K562 (cell line): ENCODE data around the gene MYL3. TPM values are rescaled to one million over a fixed set of nuclear protein-coding genes. Genes with fewer than 3 reads are reported as not detected.
"Not testable (repeated sequence)": the region's sequence is repeated elsewhere in the genome, so short reads cannot be mapped to it uniquely, and the experiment has no call there.

Experiments
- ATAC-seq: fragments of 200-7000 bp; cut with Tn5 transposase; 3 replicates; pipeline ENCODE4 v1.9.1; 2020; ENCODE audit warnings: moderate library complexity
- BruUV-seq: library from RNA; stranded (reverse); fragments of 400-500 nt; replicated peaks from 2 replicates; lab custom pipeline; 2021; lab: Mats Ljungman, UMichigan
- CTCF ChIA-PET: fragments of 300-600 bp; formaldehyde crosslinking; extraction: SDS; loops from one replicate; lab custom pipeline; 2021; ENCODE audit warnings: low intra/inter-chr PET ratio; lab: Yijun Ruan, JAX
- POLR2A ChIA-PET: fragments of 300-600, 350-650 bp; sonication (Branson Sonifier 250); formaldehyde crosslinking; extraction: SDS; loops from one replicate; lab custom pipeline; 2021; ENCODE audit warnings: antibody characterized with exemption, inconsistent platforms; lab: Yijun Ruan, JAX
- DNase-seq, 4 experiments: peaks; one replicate each; pipeline versions ENCODE4 v3.0.0 to v3.0.0-alpha.2; 2011 to 2018; ENCODE audit warnings: low spot score in 3 of 4, mixed read lengths in 3 of 4; ENCODE audit errors: extremely low read depth in 1 of 4
- FAIRE-seq: peaks from 2 replicates; lab custom pipeline; 2011; peaks lifted over from hg19 to GRCh38; lab: Jason Lieb, UNC
- H2AFZ ChIP-seq: 2 replicates; pipeline ENCODE4 v1.6.0; 2011; ENCODE audit warnings: low read depth, low read length, control low read depth, inconsistent platforms
- H3K27ac ChIP-seq: fragments of 200-600 bp; 3 replicates; pipeline ENCODE4 v1.8.0; 2011; ENCODE audit warnings: low read depth, mild to moderate bottlenecking, control low read depth, inconsistent platforms, low read length, moderate library complexity, mixed read lengths; ENCODE audit errors: extremely low read depth
- H3K27me3 ChIP-seq, 2 experiments: fragments of 300-600 bp in 1 of 2; 2 replicates in 1 of 2; 3 replicates in 1 of 2; pipeline versions ENCODE4 v1.6.0 to v1.8.0; 2011; ENCODE audit warnings: inconsistent platforms in 2 of 2, low read length in 2 of 2, mild to moderate bottlenecking in 1 of 2, mixed read lengths in 1 of 2, moderate library complexity in 1 of 2; ENCODE audit not compliant: control insufficient read depth in 2 of 2, insufficient read depth in 2 of 2
- H3K36me3 ChIP-seq: fragments of 300-600 bp; 3 replicates; pipeline ENCODE4 v1.8.0; 2011; ENCODE audit warnings: mild to moderate bottlenecking, low read length, inconsistent platforms; ENCODE audit not compliant: control insufficient read depth, insufficient read depth
- H3K4me1 ChIP-seq, 2 experiments: fragments of 200-600 bp in 1 of 2; replicated peaks in 1 of 2; 2 replicates in 1 of 2; 3 replicates in 1 of 2; pipeline versions ENCODE4 v1.5.1 to v1.8.0; 2011; ENCODE audit warnings: inconsistent platforms in 2 of 2, low read length in 2 of 2, mild to moderate bottlenecking in 1 of 2, mixed read lengths in 1 of 2, moderate library complexity in 1 of 2; ENCODE audit not compliant: control insufficient read depth in 2 of 2, insufficient read depth in 2 of 2
- H3K4me2 ChIP-seq: 2 replicates; pipeline ENCODE4 v1.6.1; 2011; ENCODE audit warnings: low read length, control low read depth, inconsistent platforms, mixed read lengths; ENCODE audit not compliant: insufficient read depth
- H3K4me3 ChIP-seq: fragments of 200-600 bp; sonication (generic), shearing (Covaris generic); 2 replicates; pipeline ENCODE4 v1.5.1; 2016; ENCODE audit warnings: control low read depth, inconsistent platforms
- H3K79me2 ChIP-seq: fragments of 200-600 bp; 3 replicates; pipeline ENCODE4 v1.8.0; 2011; ENCODE audit warnings: low read length, inconsistent platforms; ENCODE audit not compliant: control insufficient read depth, insufficient read depth
- H3K9ac ChIP-seq, 2 experiments: 2 replicates each; pipeline versions ENCODE4 v1.6.0 to v1.6.1; 2011; ENCODE audit warnings: low read depth in 2 of 2, low read length in 2 of 2, control low read depth in 1 of 2, inconsistent platforms in 1 of 2, mild to moderate bottlenecking in 1 of 2, mixed read lengths in 1 of 2; ENCODE audit not compliant: insufficient read depth in 1 of 2
- H3K9me1 ChIP-seq: one replicate; pipeline ENCODE4 v1.6.0; 2011; ENCODE audit warnings: inconsistent platforms, mild to moderate bottlenecking, low read length, moderate library complexity; ENCODE audit not compliant: control insufficient read depth, insufficient read depth
- H3K9me3 ChIP-seq: replicated peaks from 2 replicates; pipeline ENCODE4 v1.5.1; 2011; ENCODE audit warnings: low read depth, low read length, inconsistent platforms; ENCODE audit not compliant: control insufficient read depth, insufficient read depth
- H4K20me1 ChIP-seq: replicated peaks from 2 replicates; pipeline ENCODE4 v1.6.1; 2011; ENCODE audit warnings: low read length, inconsistent platforms, mixed read lengths; ENCODE audit not compliant: control insufficient read depth, insufficient read depth
- MAFG ChIP-seq: fragments of 450-650 bp; conservative IDR thresholded peaks from 2 replicates; pipeline ENCODE4 v1.6.1; 2016; ENCODE audit warnings: missing genetic modification characterization, missing compliant biosample characterization
- WGBS: fragments of 100-300 bp; shearing (Covaris generic); methylation state at CpG from one replicate; pipeline ENCODE4 v1.1.6; 2016; ENCODE audit warnings: low coverage, mixed read lengths; ENCODE audit not compliant: insufficient coverage; ENCODE audit errors: missing lambda C conversion rate; 5-methylcytosine and 5-hydroxymethylcytosine counted together
- in situ Hi-C: fragments of 300-500 bp; cut with MboI; formaldehyde crosslinking; loops from 4 replicates; pipeline ENCODE4 v1.15.0; 2018; ENCODE audit warnings: inconsistent platforms, mixed read lengths
- intact Hi-C: fragments of 100-400 bp; cut with micrococcal nuclease; formaldehyde crosslinking; loops from 2 replicates; pipeline ENCODE4 v1.14.2; 2022
- polyA plus RNA-seq, 8 experiments: library from polyadenylated mRNA; depleted of rRNA in 4 of 8; stranded (reverse) in 5 of 8; unstranded in 3 of 8; fragments of >200 nt; fragmentation: Nextera tagmentation in 2 of 8; fragmentation: Illumina TruSeq in 1 of 8; extraction: Ambion mirVana in 2 of 8; extraction: Trizol in 1 of 8; gene quantifications; 2 replicates each; pipeline versions ENCODE4 v1.2.1 to v1.2.3, GENCODE V29; 2011 to 2014; ENCODE audit warnings: inconsistent platforms in 1 of 8, missing spikeins in 1 of 8
- total RNA-seq, 7 experiments: library from RNA; depleted of rRNA in 6 of 7; stranded (reverse); fragments of >200 nt in 6 of 7; fragmentation: Illumina TruSeq in 2 of 7; extraction: Trizol in 2 of 7; gene quantifications; 2 replicates each; pipeline versions ENCODE4 v1.2.1 to v1.2.3, GENCODE V29; 2011 to 2021; ENCODE audit warnings: low replicate concordance in 1 of 7

MYL3 gene
- total and polyA plus RNA-seq, 9 of the 15 experiments (the other 6 are each of a cell fraction or from before 2014, with no cell fraction given), result 0.14 to 0.45 TPM; not detected in 7

- H4K20me1 ChIP-seq, in situ Hi-C loops, ATAC-seq: not testable (repeated sequence)
Observed at GRCh38 chr3:46808766-46809165, 54.5 kb downstream of the MYL3 start.

More at GRCh38 chr3:46808766-46809165, 54.5 kb downstream of the MYL3 start:
- DNase-seq, CTCF ChIA-PET, H3K79me2 ChIP-seq, H3K27ac ChIP-seq, H2AFZ ChIP-seq, BruUV-seq, intact Hi-C loops, H3K4me2 ChIP-seq, POLR2A ChIA-PET, H3K9me3 ChIP-seq, FAIRE-seq, H3K4me3 ChIP-seq, H3K9ac ChIP-seq, H3K36me3 ChIP-seq, H3K9me1 ChIP-seq: not testable (repeated sequence)
- peak; percentile 58 for TF ChIP-seq MAFG (tag)
- H3K27me3 ChIP-seq, result peaks cover 7 to 22% of the 10 kb centered on the region in 2 experiments; a peak in 3 of 5 replicates
- peaks cover 6 to 16% of the 10 kb centered on the region in 2 experiments; a peak in 3 of 5 replicates for H3K4me1 ChIP-seq
- WGBS, result 1% methylated on average over 6 of the region's 6 CpGs

Other genes starting within 250 kb of the MYL3 start
- gene ALS2CL, start 169.8 kb downstream of the MYL3 start, total RNA-seq (2014; rRNA removed), result 0.05 TPM in 1 of 2 replicates, not detected in the other
- 0.04 TPM in 1 of 2 replicates, not detected in the other for gene ALS2CL, start 169.8 kb downstream of the MYL3 start, total RNA-seq (2014; rRNA removed; fragmentation: Illumina TruSeq; extraction: Trizol)
- gene ALS2CL, start 169.8 kb downstream of the MYL3 start, total RNA-seq (2015; rRNA removed; fragmentation: Illumina TruSeq; extraction: Trizol), result not detected in 2 replicates
- gene ALS2CL, start 169.8 kb downstream of the MYL3 start, total RNA-seq (2021), result 0.13 TPM in 2 replicates
- gene ALS2CL, start 169.8 kb downstream of the MYL3 start, polyA plus RNA-seq (2011; rRNA removed), result 0.03 and 0.18 TPM in 2 replicates
- 0.07 TPM in 1 of 2 replicates, not detected in the other for gene ALS2CL, start 169.8 kb downstream of the MYL3 start, polyA plus RNA-seq (2014; fragmentation: Illumina TruSeq; extraction: Trizol)
- not detected for gene ALS2CL, start 169.8 kb downstream of the MYL3 start, polyA plus RNA-seq (2014; fragmentation: Nextera tagmentation; extraction: Ambion mirVana)
- 0.05 and 0.09 TPM in 2 replicates for gene ALS2CL, start 169.8 kb downstream of the MYL3 start, polyA plus RNA-seq (2014; rRNA removed)
- not detected in 2 replicates for gene TMIE, start 162.1 kb downstream of the MYL3 start, total RNA-seq (2014; rRNA removed)
- gene TMIE, start 162.1 kb downstream of the MYL3 start, total RNA-seq (2014; rRNA removed; fragmentation: Illumina TruSeq; extraction: Trizol), result not detected in 2 replicates
- gene TMIE, start 162.1 kb downstream of the MYL3 start, total RNA-seq (2015; rRNA removed; fragmentation: Illumina TruSeq; extraction: Trizol), result not detected in 2 replicates
- not detected in 2 replicates for gene TMIE, start 162.1 kb downstream of the MYL3 start, total RNA-seq (2021)
- gene TMIE, start 162.1 kb downstream of the MYL3 start, polyA plus RNA-seq (2011; rRNA removed), result not detected in 2 replicates
- not detected in 2 replicates for gene TMIE, start 162.1 kb downstream of the MYL3 start, polyA plus RNA-seq (2014; fragmentation: Illumina TruSeq; extraction: Trizol)
- not detected for gene TMIE, start 162.1 kb downstream of the MYL3 start, polyA plus RNA-seq (2014; fragmentation: Nextera tagmentation; extraction: Ambion mirVana)
- gene TMIE, start 162.1 kb downstream of the MYL3 start, polyA plus RNA-seq (2014; rRNA removed), result not detected in 2 replicates
- gene PRSS50, start 145.6 kb downstream of the MYL3 start, total RNA-seq (2014; rRNA removed), result not detected in 2 replicates
- gene PRSS50, start 145.6 kb downstream of the MYL3 start, total RNA-seq (2014; rRNA removed; fragmentation: Illumina TruSeq; extraction: Trizol), result not detected in 2 replicates
- gene PRSS50, start 145.6 kb downstream of the MYL3 start, total RNA-seq (2015; rRNA removed; fragmentation: Illumina TruSeq; extraction: Trizol), result not detected in 2 replicates
- not detected in 2 replicates for gene PRSS50, start 145.6 kb downstream of the MYL3 start, total RNA-seq (2021)
- not detected in 2 replicates for gene PRSS50, start 145.6 kb downstream of the MYL3 start, polyA plus RNA-seq (2011; rRNA removed)
- not detected in 2 replicates for gene PRSS50, start 145.6 kb downstream of the MYL3 start, polyA plus RNA-seq (2014; fragmentation: Illumina TruSeq; extraction: Trizol)
- gene PRSS50, start 145.6 kb downstream of the MYL3 start, polyA plus RNA-seq (2014; fragmentation: Nextera tagmentation; extraction: Ambion mirVana), result under 1 TPM in 1 of 2 experiments, not detected in 1; 0.01 TPM
- gene PRSS50, start 145.6 kb downstream of the MYL3 start, polyA plus RNA-seq (2014; rRNA removed), result not detected in 2 replicates
- gene PTH1R, start 14.3 kb upstream of the MYL3 start, total RNA-seq (2014; rRNA removed), result not detected in 2 replicates
- gene PTH1R, start 14.3 kb upstream of the MYL3 start, total RNA-seq (2014; rRNA removed; fragmentation: Illumina TruSeq; extraction: Trizol), result not detected in 2 replicates
- gene PTH1R, start 14.3 kb upstream of the MYL3 start, total RNA-seq (2015; rRNA removed; fragmentation: Illumina TruSeq; extraction: Trizol), result not detected in 2 replicates
- not detected in 2 replicates for gene PTH1R, start 14.3 kb upstream of the MYL3 start, total RNA-seq (2021)
- not detected in 2 replicates for gene PTH1R, start 14.3 kb upstream of the MYL3 start, polyA plus RNA-seq (2011; rRNA removed)
- gene PTH1R, start 14.3 kb upstream of the MYL3 start, polyA plus RNA-seq (2014; fragmentation: Illumina TruSeq; extraction: Trizol), result not detected in 2 replicates
- not detected for gene PTH1R, start 14.3 kb upstream of the MYL3 start, polyA plus RNA-seq (2014; fragmentation: Nextera tagmentation; extraction: Ambion mirVana)
- gene PTH1R, start 14.3 kb upstream of the MYL3 start, polyA plus RNA-seq (2014; rRNA removed), result not detected in 2 replicates
- gene CCDC12, start 113.3 kb upstream of the MYL3 start, total RNA-seq (2014; rRNA removed), result 99.0 and 101 TPM in 2 replicates
- 44.4 and 63.0 TPM in 2 replicates for gene CCDC12, start 113.3 kb upstream of the MYL3 start, total RNA-seq (2014; rRNA removed; fragmentation: Illumina TruSeq; extraction: Trizol)
- gene CCDC12, start 113.3 kb upstream of the MYL3 start, total RNA-seq (2015; rRNA removed; fragmentation: Illumina TruSeq; extraction: Trizol), result 104 and 115 TPM in 2 replicates
- gene CCDC12, start 113.3 kb upstream of the MYL3 start, total RNA-seq (2021), result 75.2 and 86.9 TPM in 2 replicates
- 47.8 and 54.0 TPM in 2 replicates for gene CCDC12, start 113.3 kb upstream of the MYL3 start, polyA plus RNA-seq (2011; rRNA removed)
- gene CCDC12, start 113.3 kb upstream of the MYL3 start, polyA plus RNA-seq (2014; fragmentation: Illumina TruSeq; extraction: Trizol), result 105 and 127 TPM in 2 replicates
- gene CCDC12, start 113.3 kb upstream of the MYL3 start, polyA plus RNA-seq (2014; fragmentation: Nextera tagmentation; extraction: Ambion mirVana), result 10 to 100 TPM in 1 of 2 experiments, 1 to 10 TPM in 1; 8.9 to 20.9 TPM
- 100 and 201 TPM in 2 replicates for gene CCDC12, start 113.3 kb upstream of the MYL3 start, polyA plus RNA-seq (2014; rRNA removed)
- gene NBEAL2, start 116.2 kb upstream of the MYL3 start, total RNA-seq (2014; rRNA removed), result 41.3 and 45.2 TPM in 2 replicates
- gene NBEAL2, start 116.2 kb upstream of the MYL3 start, total RNA-seq (2014; rRNA removed; fragmentation: Illumina TruSeq; extraction: Trizol), result 12.3 and 16.0 TPM in 2 replicates
- gene NBEAL2, start 116.2 kb upstream of the MYL3 start, total RNA-seq (2015; rRNA removed; fragmentation: Illumina TruSeq; extraction: Trizol), result 23.7 and 23.9 TPM in 2 replicates
- gene NBEAL2, start 116.2 kb upstream of the MYL3 start, total RNA-seq (2021), result 89.3 and 114 TPM in 2 replicates
- 29.6 and 50.4 TPM in 2 replicates for gene NBEAL2, start 116.2 kb upstream of the MYL3 start, polyA plus RNA-seq (2011; rRNA removed)
- 46.4 and 62.1 TPM in 2 replicates for gene NBEAL2, start 116.2 kb upstream of the MYL3 start, polyA plus RNA-seq (2014; fragmentation: Illumina TruSeq; extraction: Trizol)
- gene NBEAL2, start 116.2 kb upstream of the MYL3 start, polyA plus RNA-seq (2014; fragmentation: Nextera tagmentation; extraction: Ambion mirVana), result under 1 TPM; 0.06 to 0.24 TPM
- 67.5 and 85.5 TPM in 2 replicates for gene NBEAL2, start 116.2 kb upstream of the MYL3 start, polyA plus RNA-seq (2014; rRNA removed)